Retinal pigment epithelial cell (primary cell): ENCODE results near the gene PCCB.

Source experiments
- DNase-seq: peaks from one replicate; pipeline ENCODE4 v3.0.0-alpha.2; 2010; ENCODE audit warnings: low read depth
- H3K4me3 ChIP-seq: 2 replicates; pipeline ENCODE4 v1.5.1; 2011; ENCODE audit warnings: mild to moderate bottlenecking, low read length, control low read depth, moderate library complexity
- CTCF ChIP-seq: conservative IDR thresholded peaks from 2 replicates; pipeline ENCODE4 v1.5.1; 2011; ENCODE audit warnings: low read depth, low read length, control low read depth, inconsistent platforms

The PCCB gene

DNA sequence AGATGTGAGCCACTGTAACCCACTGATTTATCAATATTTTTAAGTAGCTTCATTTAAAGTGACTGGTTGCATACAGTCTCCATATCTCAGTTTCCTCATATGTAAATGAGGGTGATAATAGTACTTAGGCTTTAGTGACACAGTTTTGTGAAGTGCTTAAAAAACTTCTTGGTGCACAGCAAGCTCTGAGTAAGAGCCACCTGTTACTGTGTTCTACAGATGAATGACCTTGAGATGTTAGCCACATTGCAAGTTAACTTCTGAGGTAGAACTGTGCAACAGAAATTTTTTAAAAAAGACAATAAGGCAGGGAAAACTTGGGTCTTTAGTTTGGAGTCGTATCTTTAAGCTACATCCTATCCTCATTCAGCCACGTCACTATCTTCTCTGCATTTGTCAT, 43.1 kb downstream of the PCCB start:
- no peak for DNase-seq
- no peak for TF ChIP-seq CTCF
- no peak overlapping the region for H3K4me3 ChIP-seq

DNA sequence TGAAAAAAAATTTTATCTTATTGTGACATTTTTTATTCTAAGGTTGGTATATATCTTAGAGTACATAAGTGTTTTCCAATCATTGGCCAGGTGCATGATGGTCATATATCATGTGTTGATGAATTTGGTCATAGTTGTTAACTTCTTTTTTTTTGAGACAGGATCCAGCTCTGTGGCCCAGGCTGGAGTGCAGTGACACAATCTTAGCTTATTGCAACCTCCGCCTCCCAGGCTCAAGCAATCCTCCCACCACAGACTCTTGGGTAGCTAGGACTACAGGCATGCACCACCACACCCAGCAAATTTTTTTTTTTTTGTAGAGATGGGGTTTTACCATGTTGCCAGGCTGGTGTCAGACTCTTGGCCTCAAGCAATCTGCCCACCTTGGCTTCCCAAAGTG, 44.0 kb downstream of the PCCB start:
- no peak overlapping the region for H3K4me3 ChIP-seq
- no peak for TF ChIP-seq CTCF
- DNase-seq, result no peak

- DNase-seq, result no peak
- no peak for TF ChIP-seq CTCF
- H3K4me3 ChIP-seq, result no peak overlapping the region
These were observed 46.8 kb downstream of the PCCB start for GRCh38 chr3:136296960-136297359.

DNA sequence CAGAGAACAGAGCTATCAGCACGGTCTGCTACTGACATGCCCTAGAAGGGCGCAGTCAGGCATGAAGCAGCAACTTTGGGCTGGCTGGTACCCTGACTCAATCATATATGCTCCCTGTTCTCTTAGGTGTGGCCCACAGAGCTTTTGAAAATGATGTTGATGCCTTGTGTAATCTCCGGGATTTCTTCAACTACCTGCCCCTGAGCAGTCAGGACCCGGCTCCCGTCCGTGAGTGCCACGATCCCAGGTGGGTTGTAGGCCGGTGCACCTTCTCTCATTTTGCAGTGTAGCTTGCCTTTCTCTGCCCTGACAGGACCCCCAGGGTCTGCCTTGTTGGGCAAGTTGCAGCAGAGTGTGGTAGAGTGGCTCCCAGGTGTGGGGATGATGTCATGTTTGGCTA, 47.7 kb downstream of the PCCB start:
- H3K4me3 ChIP-seq, result no peak overlapping the region
- DNase-seq, result no peak
- no peak for TF ChIP-seq CTCF

GRCh38 chr3:136300444-136300843, 50.3 kb downstream of the PCCB start:
- DNase-seq, result no peak
- TF ChIP-seq CTCF, result no peak
- no peak overlapping the region for H3K4me3 ChIP-seq

DNA sequence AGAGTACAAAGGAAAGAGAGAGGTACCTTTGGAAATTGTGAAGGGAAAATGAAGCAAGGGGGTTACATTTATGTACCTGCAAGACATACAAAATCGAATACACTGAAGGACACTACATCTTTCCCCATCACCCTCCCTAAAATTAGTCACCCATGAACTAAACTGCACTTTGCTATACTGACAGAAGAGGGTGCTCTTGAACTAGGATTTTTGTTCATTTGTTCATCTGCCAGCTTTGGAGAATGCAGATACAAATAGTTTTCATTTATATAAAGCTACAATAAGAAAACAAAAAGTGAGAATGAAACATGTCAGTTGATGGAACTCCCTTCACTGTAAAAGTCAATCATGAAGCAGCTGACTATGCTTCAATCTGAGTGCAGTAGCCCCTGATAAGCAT, 55.7 kb downstream of the PCCB start:
- DNase-seq, result no peak
- H3K4me3 ChIP-seq, result no peak overlapping the region
- no peak for TF ChIP-seq CTCF

DNA sequence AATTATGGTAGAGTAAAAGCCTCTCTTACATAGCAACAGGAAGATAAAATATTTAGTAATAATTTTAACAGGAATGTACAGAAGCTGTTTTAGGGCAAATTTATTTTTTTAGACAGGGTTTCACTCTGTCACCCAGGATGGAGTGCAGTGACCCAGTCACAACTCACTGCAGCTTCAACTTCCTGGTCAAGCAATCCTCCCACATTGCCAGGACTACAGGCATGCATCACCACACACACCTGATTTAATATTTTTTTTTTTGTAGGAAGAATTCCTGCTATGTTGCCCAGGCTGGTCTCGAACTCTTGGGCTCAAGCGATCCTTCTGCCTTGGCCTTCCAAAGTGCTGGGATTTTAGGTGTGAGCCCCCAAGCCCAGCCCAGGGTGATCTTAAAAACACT, 61.1 kb downstream of the PCCB start:
- no peak overlapping the region for H3K4me3 ChIP-seq
- no peak for DNase-seq
- TF ChIP-seq CTCF, result no peak
